ENCODE measurements around the gene TM9SF1. TPM values are rescaled to one million over a fixed set of nuclear protein-coding genes. Genes with fewer than 3 reads are reported as not detected.
"Not testable (repeated sequence)": the region's sequence is repeated elsewhere in the genome, so short reads cannot be mapped to it uniquely, and the experiment has no call there.

Gene TM9SF1
- total RNA-seq, 4 donors from 2014 or later: 46.8 to 61.3 (median 54.6) TPM

DNA sequence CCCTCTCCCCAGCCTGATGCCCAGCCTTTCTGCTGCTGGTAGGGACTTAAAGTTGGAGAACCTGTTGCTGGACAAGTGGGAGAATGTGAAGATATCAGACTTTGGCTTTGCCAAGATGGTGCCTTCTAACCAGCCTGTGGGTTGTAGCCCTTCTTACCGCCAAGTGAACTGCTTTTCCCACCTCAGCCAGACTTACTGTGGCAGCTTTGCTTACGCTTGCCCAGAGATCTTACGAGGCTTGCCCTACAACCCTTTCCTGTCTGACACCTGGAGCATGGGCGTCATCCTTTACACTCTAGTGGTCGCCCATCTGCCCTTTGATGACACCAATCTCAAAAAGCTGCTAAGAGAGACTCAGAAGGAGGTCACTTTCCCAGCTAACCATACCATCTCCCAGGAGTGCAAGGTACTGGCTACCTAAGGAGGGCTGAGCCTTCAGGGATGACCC, 11.9 kb upstream of the TM9SF1 start:
- H3K27ac ChIP-seq: no peak overlapping the region
- WGBS, 2 donors: 93 to 96% methylated on average over 5 of the region's 5 CpGs
- no peak for DNase-seq (ENCODE audit: low spot score in 2 of 2)
- H3K4me3 ChIP-seq: no peak overlapping the region
- H3K36me3 ChIP-seq: peaks cover 0 to 88% (median 27%) of the 10 kb centered on the region in 3 donors
- no peaks in the 10 kb centered on the region for H3K9me3 ChIP-seq
- TF ChIP-seq POLR2A (IDR thresholded peaks at IDR 0.05) (no peak), EP300 (IDR thresholded peaks at IDR 0.05) (no peak)
- TF ChIP-seq, protein P1, sequence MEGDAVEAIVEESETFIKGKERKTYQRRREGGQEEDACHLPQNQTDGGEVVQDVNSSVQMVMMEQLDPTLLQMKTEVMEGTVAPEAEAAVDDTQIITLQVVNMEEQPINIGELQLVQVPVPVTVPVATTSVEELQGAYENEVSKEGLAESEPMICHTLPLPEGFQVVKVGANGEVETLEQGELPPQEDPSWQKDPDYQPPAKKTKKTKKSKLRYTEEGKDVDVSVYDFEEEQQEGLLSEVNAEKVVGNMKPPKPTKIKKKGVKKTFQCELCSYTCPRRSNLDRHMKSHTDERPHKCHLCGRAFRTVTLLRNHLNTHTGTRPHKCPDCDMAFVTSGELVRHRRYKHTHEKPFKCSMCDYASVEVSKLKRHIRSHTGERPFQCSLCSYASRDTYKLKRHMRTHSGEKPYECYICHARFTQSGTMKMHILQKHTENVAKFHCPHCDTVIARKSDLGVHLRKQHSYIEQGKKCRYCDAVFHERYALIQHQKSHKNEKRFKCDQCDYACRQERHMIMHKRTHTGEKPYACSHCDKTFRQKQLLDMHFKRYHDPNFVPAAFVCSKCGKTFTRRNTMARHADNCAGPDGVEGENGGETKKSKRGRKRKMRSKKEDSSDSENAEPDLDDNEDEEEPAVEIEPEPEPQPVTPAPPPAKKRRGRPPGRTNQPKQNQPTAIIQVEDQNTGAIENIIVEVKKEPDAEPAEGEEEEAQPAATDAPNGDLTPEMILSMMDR (IDR thresholded peaks at IDR 0.05): no peak
- H3K27me3 ChIP-seq: no peaks in the 10 kb centered on the region
- peaks cover 0 to 8% (median 5%) of the 10 kb centered on the region in 4 donors for H3K4me1 ChIP-seq

DNA sequence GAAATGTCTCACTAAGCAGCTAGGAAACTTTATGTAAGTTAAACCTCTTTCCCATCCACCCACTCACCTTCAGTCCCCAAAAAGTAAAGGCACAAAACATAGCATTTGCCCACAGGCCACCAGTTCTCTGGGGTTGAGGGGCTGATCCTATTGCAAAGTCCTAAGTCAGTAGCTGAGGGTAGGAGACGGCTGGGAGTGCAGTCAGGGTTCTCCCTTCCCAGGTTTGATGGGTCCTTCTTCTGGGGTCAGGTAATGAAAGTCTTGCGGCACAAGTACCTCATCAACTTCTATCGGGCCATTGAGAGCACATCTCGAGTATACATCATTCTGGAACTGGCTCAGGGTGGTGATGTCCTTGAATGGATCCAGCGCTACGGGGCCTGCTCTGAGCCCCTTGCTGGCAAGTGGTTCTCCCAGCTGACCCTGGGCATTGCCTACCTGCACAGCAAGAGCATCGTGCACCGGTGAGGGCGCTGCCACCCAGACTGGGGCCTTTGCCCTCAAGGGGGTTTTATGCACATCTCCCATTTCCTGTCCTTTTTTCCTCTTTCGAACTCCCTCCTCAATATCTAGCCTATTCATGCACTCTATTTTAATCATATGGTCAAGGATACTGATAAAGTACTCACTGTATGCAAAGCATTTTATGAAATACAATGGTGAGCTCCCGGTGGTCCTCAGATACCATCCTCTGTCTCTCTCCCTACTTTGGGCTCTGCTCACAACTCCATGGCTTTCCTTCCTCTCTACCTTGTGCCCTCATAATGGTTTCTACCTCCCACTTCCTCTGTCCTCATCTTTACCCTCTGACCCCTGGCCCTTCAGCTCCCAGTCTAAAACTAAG, 11.2 kb upstream of the TM9SF1 start:
- WGBS, 2 donors: 95 to 99% methylated on average over 11 of the region's 11 CpGs
- Histone ChIP-seq H3K9me3 (no peaks in the 10 kb centered on the region), H3K36me3 (peaks cover 0 to 93% (median 28%) of the 10 kb centered on the region in 3 donors), H3K4me3 (no peak overlapping the region), H3K27ac (no peak overlapping the region), H3K4me1 (peaks cover 0 to 3% (median under 1%) of the 10 kb centered on the region in 4 donors), H3K27me3 (no peaks in the 10 kb centered on the region)
- no peak for TF ChIP-seq POLR2A (IDR thresholded peaks at IDR 0.05)
- TF ChIP-seq, protein P1 (IDR thresholded peaks at IDR 0.05): no peak
- TF ChIP-seq EP300 (IDR thresholded peaks at IDR 0.05): no peak
- no peak for DNase-seq (ENCODE audit: low spot score in 2 of 2)

DNA sequence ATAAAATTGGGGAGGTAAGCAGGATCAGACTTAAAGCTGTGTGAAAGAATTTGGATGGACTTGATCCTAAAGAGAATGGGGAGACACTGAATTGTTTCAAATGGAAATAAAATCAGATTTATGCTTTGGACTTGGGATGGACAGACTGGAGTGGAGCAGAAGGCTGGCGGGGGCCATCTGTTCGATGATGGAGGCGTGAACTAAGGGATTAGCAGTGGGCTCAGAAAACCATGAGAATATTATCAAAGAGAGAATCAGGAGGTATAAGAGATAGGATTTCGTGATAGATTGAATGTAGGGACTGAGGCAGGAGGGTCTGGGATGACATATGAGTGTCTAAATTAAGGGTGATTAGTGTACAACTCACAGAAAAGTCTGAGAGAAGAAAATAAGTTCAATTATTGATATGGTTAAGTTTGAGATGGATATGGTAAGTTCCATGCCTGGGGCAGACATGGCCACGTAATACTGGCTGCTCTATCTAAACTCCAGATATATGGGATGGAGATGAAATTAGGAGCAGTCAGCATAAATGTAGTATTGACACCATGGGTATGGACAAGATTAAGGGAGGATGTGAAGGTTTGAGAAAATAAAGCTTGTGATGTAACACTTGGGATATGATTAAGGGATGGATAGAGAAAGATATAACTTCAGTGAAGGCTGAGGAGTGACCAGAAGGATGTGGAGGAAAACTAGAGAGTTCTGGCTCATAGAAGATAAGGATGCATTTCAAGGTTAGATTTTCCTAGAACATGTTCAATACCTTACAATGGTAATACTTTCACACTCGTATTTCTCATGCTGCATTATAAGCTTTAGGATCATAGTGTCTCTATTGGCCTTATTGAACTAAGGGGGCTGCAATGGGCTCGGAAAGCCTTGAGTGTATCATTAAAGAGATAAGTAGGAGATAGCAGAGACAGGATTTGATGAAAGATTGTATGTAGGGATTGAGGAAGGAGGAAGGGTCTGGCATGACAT, 9.2 kb upstream of the TM9SF1 start:
- peaks cover 0 to 90% (median 19%) of the 10 kb centered on the region in 3 donors for H3K36me3 ChIP-seq
- no peak overlapping the region for H3K27ac ChIP-seq
- DNase-seq (ENCODE audit: low spot score in 2 of 2): no peak

DNA sequence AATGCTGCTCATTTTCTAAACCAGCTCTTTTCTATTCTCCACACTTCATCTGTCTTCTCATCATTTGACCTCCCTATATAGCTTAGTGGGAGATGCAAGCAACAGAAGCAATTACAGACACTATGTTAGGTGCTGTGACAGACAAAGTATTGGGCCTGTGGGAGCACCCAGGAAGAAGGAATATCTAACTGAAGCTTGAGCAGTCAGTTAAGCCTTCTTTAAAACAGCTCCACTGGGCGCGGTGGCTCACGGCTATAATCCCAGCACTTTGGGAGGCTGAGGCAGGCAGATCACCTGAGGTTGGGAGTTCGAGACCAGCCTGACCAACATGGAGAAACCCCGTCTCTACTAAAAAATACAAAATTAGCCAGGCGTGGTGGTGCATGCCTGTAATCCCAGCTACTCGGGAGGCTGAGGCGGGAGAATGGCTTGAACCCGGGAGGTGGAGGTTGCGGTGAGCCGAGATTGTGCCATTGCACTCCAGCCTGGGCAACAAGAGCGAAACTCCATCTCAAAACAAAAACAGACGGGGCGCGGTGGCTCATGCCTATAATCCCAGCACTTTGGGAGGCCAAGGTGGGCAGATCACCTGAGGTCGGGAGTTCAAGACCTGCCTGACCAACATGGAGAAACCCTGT, 8.1 kb upstream of the TM9SF1 start:
- Histone ChIP-seq H3K4me1 (peaks cover 0 to 15% (median 0%) of the 10 kb centered on the region in 4 donors), H3K36me3 (peaks cover 0 to 79% (median 15%) of the 10 kb centered on the region in 3 donors)
- not testable (repeated sequence) for H3K9me3 ChIP-seq; H3K27me3 ChIP-seq; H3K27ac ChIP-seq; DNase-seq (ENCODE audit: low spot score in 2 of 2); H3K4me3 ChIP-seq
- 96 to 97% methylated on average over 16 of the region's 16 CpGs for WGBS, 2 donors

More for the DNA sequence above, 9.2 kb upstream of the TM9SF1 start:
- no peak for TF ChIP-seq EP300 (IDR thresholded peaks at IDR 0.05)
- no peak for TF ChIP-seq POLR2A (IDR thresholded peaks at IDR 0.05)
- TF ChIP-seq, protein P1 (IDR thresholded peaks at IDR 0.05): no peak
- WGBS, 2 donors: 90 to 94% methylated on average over 7 of the region's 7 CpGs
- Histone ChIP-seq H3K4me1 (peaks cover 0 to 6% (median 0%) of the 10 kb centered on the region in 4 donors), H3K4me3 (no peak overlapping the region), H3K27me3 (no peaks in the 10 kb centered on the region), H3K9me3 (no peaks in the 10 kb centered on the region)

DNA sequence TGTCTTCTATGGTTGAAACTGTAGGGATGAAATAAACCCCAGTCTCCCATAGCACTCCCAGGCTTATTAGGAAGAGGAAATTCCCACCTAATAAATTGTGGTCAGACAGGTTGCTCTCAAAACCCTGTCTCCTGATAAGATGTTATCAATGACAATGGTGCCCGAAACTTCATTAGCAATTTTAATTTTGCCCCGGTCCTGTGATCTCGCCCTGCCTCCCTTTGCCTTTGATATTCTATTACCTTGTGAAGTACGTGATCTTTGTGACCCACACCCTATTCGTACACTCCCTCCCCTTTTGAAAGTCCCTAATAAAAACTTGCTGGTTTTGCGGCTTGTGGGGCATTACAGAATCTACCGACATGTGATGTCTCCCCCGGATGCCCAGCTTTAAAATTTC, 7.3 kb upstream of the TM9SF1 start:
- not testable (repeated sequence) for H3K27me3 ChIP-seq; H3K4me3 ChIP-seq; H3K9me3 ChIP-seq; H3K27ac ChIP-seq; DNase-seq (ENCODE audit: low spot score in 2 of 2)
- peaks cover 0 to 21% (median under 1%) of the 10 kb centered on the region in 4 donors for H3K4me1 ChIP-seq
- 80 to 88% methylated on average over 8 of the region's 8 CpGs for WGBS, 2 donors
- H3K36me3 ChIP-seq: peaks cover 0 to 70% (median 15%) of the 10 kb centered on the region in 3 donors

All from tibial nerve (tissue), 4 donors.